Stimulated activated naive B cell treated with anti-CD40 and anti-IgM and Interleukin-4, amounts not matched to agents 10 μg/mL and 1 μg/mL and 100 μg/mL, for 72 hours (primary cell): ENCODE data around the gene PABPN1.

Experiments
- ATAC-seq, 2 donors: fragments of 150-1000 bp; cut with Tn5 transposase; replicated peaks; 2 replicates each; pipeline ENCODE4 v1.10.0; 2021; ENCODE audit warnings: moderate library complexity in 1 of 2
- DNase-seq: peaks from one replicate; pipeline ENCODE4 v3.0.0; 2021
- H3K27ac Mint-ChIP-seq: one replicate; pipeline ENCODE4 v1.8.0; 2022; ENCODE audit warnings: mild to moderate bottlenecking, mixed read lengths
- H3K27me3 Mint-ChIP-seq, 2 donors: one replicate each; pipeline ENCODE4 v1.8.0; 2022; ENCODE audit warnings: mixed read lengths in 2 of 2
- H3K36me3 Mint-ChIP-seq, 2 donors: one replicate each; pipeline ENCODE4 v1.8.0; 2022; ENCODE audit warnings: mixed read lengths in 2 of 2, mild to moderate bottlenecking in 1 of 2
- H3K4me1 Mint-ChIP-seq, 2 donors: one replicate each; pipeline ENCODE4 v1.8.0; 2022; ENCODE audit warnings: mixed read lengths in 2 of 2, mild to moderate bottlenecking in 1 of 2
- H3K4me3 Mint-ChIP-seq, 2 donors: one replicate each; pipeline ENCODE4 v1.8.0; 2022; ENCODE audit warnings: mild to moderate bottlenecking in 2 of 2, mixed read lengths in 2 of 2, moderate library complexity in 1 of 2
- H3K9me3 Mint-ChIP-seq, 2 donors: one replicate each; pipeline ENCODE4 v1.8.0; 2022; ENCODE audit warnings: mixed read lengths in 2 of 2, mild to moderate bottlenecking in 1 of 2

The PABPN1 gene

GRCh38 chr14:23353433-23353780 is 32.1 kb downstream of the PABPN1 start:
- Mint-ChIP-seq H3K4me1 (no peaks in the 10 kb centered on the region), H3K9me3 (peaks cover 0 to 3% of the 10 kb centered on the region in 2 donors), H3K36me3 (no peaks in the 10 kb centered on the region), H3K4me3 (peak overlapping the region in 1 of 2 donors; percentile 66), H3K27ac (no peak overlapping the region), H3K27me3 (peaks cover 61 to 76% of the 10 kb centered on the region in 2 donors)
- DNase-seq = no peak
- no peak for ATAC-seq

GRCh38 chr14:23354990-23355389 is 33.7 kb downstream of the PABPN1 start:
- Mint-ChIP-seq H3K9me3 (peaks cover 0 to 3% of the 10 kb centered on the region in 2 donors), H3K27ac (no peak overlapping the region), H3K36me3 (no peaks in the 10 kb centered on the region), H3K4me3 (no peak overlapping the region), H3K27me3 (peaks cover 57 to 66% of the 10 kb centered on the region in 2 donors), H3K4me1 (no peaks in the 10 kb centered on the region)
- no peak for DNase-seq
- no peak for ATAC-seq

- Mint-ChIP-seq H3K4me3 (no peak overlapping the region), H3K4me1 (no peaks in the 10 kb centered on the region), H3K9me3 (no peaks in the 10 kb centered on the region), H3K36me3 (no peaks in the 10 kb centered on the region), H3K27ac (no peak overlapping the region), H3K27me3 (peaks cover 52 to 61% of the 10 kb centered on the region in 2 donors)
- DNase-seq (no peak), ATAC-seq (no peak)
Observed at GRCh38 chr14:23355871-23356435, 34.7 kb downstream of the PABPN1 start.

- no peaks in the 10 kb centered on the region for H3K9me3 Mint-ChIP-seq
- H3K4me1 Mint-ChIP-seq = no peaks in the 10 kb centered on the region
- H3K36me3 Mint-ChIP-seq = no peaks in the 10 kb centered on the region
- DNase-seq = no peak
- H3K4me3 Mint-ChIP-seq = no peak overlapping the region
- no peak overlapping the region for H3K27ac Mint-ChIP-seq
- peaks cover 49 to 54% of the 10 kb centered on the region in 2 donors for H3K27me3 Mint-ChIP-seq
- ATAC-seq = no peak
Observed at GRCh38 chr14:23356662-23357061, 35.4 kb downstream of the PABPN1 start.

GRCh38 chr14:23357261-23357660 is 36.0 kb downstream of the PABPN1 start:
- no peak for DNase-seq
- peaks cover 49 to 53% of the 10 kb centered on the region in 2 donors for H3K27me3 Mint-ChIP-seq
- no peak overlapping the region for H3K4me3 Mint-ChIP-seq
- no peaks in the 10 kb centered on the region for H3K36me3 Mint-ChIP-seq
- no peaks in the 10 kb centered on the region for H3K4me1 Mint-ChIP-seq
- no peak for ATAC-seq
- H3K27ac Mint-ChIP-seq = no peak overlapping the region
- no peaks in the 10 kb centered on the region for H3K9me3 Mint-ChIP-seq

- Mint-ChIP-seq H3K9me3 (no peaks in the 10 kb centered on the region), H3K27ac (no peak overlapping the region), H3K4me3 (no peak overlapping the region), H3K27me3 (peaks cover 46 to 53% of the 10 kb centered on the region in 2 donors), H3K36me3 (no peaks in the 10 kb centered on the region), H3K4me1 (no peaks in the 10 kb centered on the region)
- ATAC-seq = peak in 1 of 2 donors; percentile 31
- no peak for DNase-seq
Observed at GRCh38 chr14:23358042-23358441, 36.8 kb downstream of the PABPN1 start.

- Mint-ChIP-seq H3K9me3 (no peaks in the 10 kb centered on the region), H3K4me3 (no peak overlapping the region), H3K4me1 (no peaks in the 10 kb centered on the region), H3K36me3 (no peaks in the 10 kb centered on the region), H3K27ac (no peak overlapping the region), H3K27me3 (peaks cover 40 to 53% of the 10 kb centered on the region in 2 donors)
- DNase-seq = no peak
- ATAC-seq = no peak
Observed at GRCh38 chr14:23358553-23359166, 37.4 kb downstream of the PABPN1 start.

GRCh38 chr14:23359167-23359626 is 37.9 kb downstream of the PABPN1 start:
- H3K27me3 Mint-ChIP-seq = peaks cover 36 to 53% of the 10 kb centered on the region in 2 donors
- no peak for ATAC-seq
- no peak overlapping the region for H3K4me3 Mint-ChIP-seq
- no peaks in the 10 kb centered on the region for H3K36me3 Mint-ChIP-seq
- H3K4me1 Mint-ChIP-seq = no peaks in the 10 kb centered on the region
- no peak overlapping the region for H3K27ac Mint-ChIP-seq
- no peaks in the 10 kb centered on the region for H3K9me3 Mint-ChIP-seq
- DNase-seq = no peak

- H3K4me1 Mint-ChIP-seq = no peaks in the 10 kb centered on the region
- no peaks in the 10 kb centered on the region for H3K36me3 Mint-ChIP-seq
- H3K27ac Mint-ChIP-seq = no peak overlapping the region
- no peak for ATAC-seq
- H3K9me3 Mint-ChIP-seq = no peaks in the 10 kb centered on the region
- no peak for DNase-seq
- peaks cover 38 to 53% of the 10 kb centered on the region in 2 donors for H3K27me3 Mint-ChIP-seq
- no peak overlapping the region for H3K4me3 Mint-ChIP-seq
Observed at GRCh38 chr14:23359722-23360447, 38.6 kb downstream of the PABPN1 start.

GRCh38 chr14:23360496-23360895 is 39.2 kb downstream of the PABPN1 start:
- ATAC-seq (no peak), DNase-seq (no peak)
- Mint-ChIP-seq H3K36me3 (no peaks in the 10 kb centered on the region), H3K27me3 (peaks cover 33 to 49% of the 10 kb centered on the region in 2 donors), H3K4me3 (no peak overlapping the region), H3K27ac (no peak overlapping the region), H3K4me1 (no peaks in the 10 kb centered on the region), H3K9me3 (no peaks in the 10 kb centered on the region)

- H3K36me3 Mint-ChIP-seq = no peaks in the 10 kb centered on the region
- H3K27ac Mint-ChIP-seq = no peak overlapping the region
- no peaks in the 10 kb centered on the region for H3K9me3 Mint-ChIP-seq
- DNase-seq (no peak), ATAC-seq (no peak)
- no peaks in the 10 kb centered on the region for H3K4me1 Mint-ChIP-seq
- no peak overlapping the region for H3K4me3 Mint-ChIP-seq
- peaks cover 29 to 44% of the 10 kb centered on the region in 2 donors for H3K27me3 Mint-ChIP-seq
Observed at GRCh38 chr14:23361320-23361719, 40.1 kb downstream of the PABPN1 start.

- Mint-ChIP-seq H3K27ac (no peak overlapping the region), H3K4me3 (no peak overlapping the region)
Observed at GRCh38 chr14:23361763-23362162, 40.5 kb downstream of the PABPN1 start.

GRCh38 chr14:23362200-23362599 is 40.9 kb downstream of the PABPN1 start:
- DNase-seq = no peak
- ATAC-seq = no peak
- Mint-ChIP-seq H3K9me3 (no peaks in the 10 kb centered on the region), H3K4me1 (peaks cover 0 to 1% of the 10 kb centered on the region in 2 donors), H3K36me3 (no peaks in the 10 kb centered on the region), H3K27ac (no peak overlapping the region), H3K27me3 (peaks cover 37 to 50% of the 10 kb centered on the region in 2 donors), H3K4me3 (no peak overlapping the region)

More at GRCh38 chr14:23361763-23362162, 40.5 kb downstream of the PABPN1 start:
- no peaks in the 10 kb centered on the region for H3K9me3 Mint-ChIP-seq
- H3K4me1 Mint-ChIP-seq = peaks cover 0 to 1% of the 10 kb centered on the region in 2 donors
- H3K36me3 Mint-ChIP-seq = no peaks in the 10 kb centered on the region
- ATAC-seq (no peak), DNase-seq (no peak)
- peaks cover 32 to 45% of the 10 kb centered on the region in 2 donors for H3K27me3 Mint-ChIP-seq

- no peak for ATAC-seq
- no peak for DNase-seq
- no peak overlapping the region for H3K4me3 Mint-ChIP-seq
- H3K27me3 Mint-ChIP-seq = peaks cover 42 to 69% of the 10 kb centered on the region in 2 donors
- no peaks in the 10 kb centered on the region for H3K9me3 Mint-ChIP-seq
- H3K4me1 Mint-ChIP-seq = peaks cover 0 to 1% of the 10 kb centered on the region in 2 donors
- H3K27ac Mint-ChIP-seq = no peak overlapping the region
- H3K36me3 Mint-ChIP-seq = no peaks in the 10 kb centered on the region
Observed at GRCh38 chr14:23364164-23365035, 43.1 kb downstream of the PABPN1 start.
